B cell (primary cell): ENCODE results near the gene ADAM30. TPM values are rescaled to one million over a fixed set of nuclear protein-coding genes. Genes with fewer than 3 reads are reported as not detected.

Experiments used
- ATAC-seq: fragments of 200-7000 bp; cut with Tn5 transposase; one replicate; pipeline ENCODE4 v1.10.0; 2021; ENCODE audit warnings: low read depth, mild to moderate bottlenecking, moderate number of reproducible peaks, moderate library complexity
- CTCF ChIA-PET: fragments of 350-600 bp; sonication (Branson Sonifier 250); formaldehyde crosslinking; loops from one replicate; lab custom pipeline; 2021; ENCODE audit warnings: antibody characterized with exemption, inconsistent platforms; lab: Charles Lee
- POLR2A ChIA-PET: fragments of 350-600 bp; sonication (Branson Sonifier 250); formaldehyde crosslinking; loops from one replicate; lab custom pipeline; 2021; ENCODE audit warnings: antibody characterized with exemption; lab: Charles Lee
- DNase-seq: peaks from one replicate; pipeline ENCODE4 v3.0.0; 2013
- H2AFZ ChIP-seq: 2 replicates; pipeline ENCODE4 v1.6.1; 2012; ENCODE audit warnings: mild to moderate bottlenecking, low read depth, low read length; ENCODE audit not compliant: insufficient read depth, poor library complexity, severe bottlenecking
- H3K27ac ChIP-seq, 2 donors: 1 replicate in 1 of 2; 2 replicates in 1 of 2; pipeline ENCODE4 v1.5.1; 2012 to 2013; ENCODE audit warnings: low read length in 2 of 2, mild to moderate bottlenecking in 2 of 2, moderate library complexity in 1 of 2
- H3K27me3 ChIP-seq, 4 experiments: fragments of 200-600 bp in 1 of 4; sonication (generic) in 1 of 4; replicated peaks in 1 of 4; 1 replicate in 2 of 4; 2 replicates in 2 of 4; pipeline versions ENCODE4 v1.6.1 to v1.7.0; 2013 to 2016; ENCODE audit warnings: low read length in 3 of 4, mild to moderate bottlenecking in 2 of 4, mixed read lengths in 1 of 4, moderate library complexity in 1 of 4; ENCODE audit not compliant: insufficient read depth in 4 of 4, control insufficient read depth in 3 of 4; ENCODE audit errors: control extremely low read depth in 1 of 4
- H3K36me3 ChIP-seq, 2 experiments: replicated peaks in 1 of 2; 1 replicate in 1 of 2; 2 replicates in 1 of 2; pipeline versions ENCODE4 v1.6.1 to v1.7.1; 2013; ENCODE audit warnings: low read length in 1 of 2; ENCODE audit not compliant: insufficient read depth in 2 of 2, control insufficient read depth in 1 of 2; ENCODE audit errors: control extremely low read depth in 1 of 2, extremely low read depth in 1 of 2
- H3K4me1 ChIP-seq, 2 donors: fragments of 200-600 bp in 1 of 2; sonication (generic) in 1 of 2; 1 replicate in 1 of 2; 2 replicates in 1 of 2; pipeline versions ENCODE4 v1.5.1 to v1.6.1; 2013 to 2017; ENCODE audit warnings: low read length in 2 of 2; ENCODE audit not compliant: control insufficient read depth in 2 of 2, insufficient read depth in 2 of 2
- H3K4me2 ChIP-seq: replicated peaks from 2 replicates; pipeline ENCODE3; 2012; ENCODE audit warnings: mild to moderate bottlenecking, low read depth, low read length; ENCODE audit not compliant: poor library complexity, severe bottlenecking
- H3K4me3 ChIP-seq, 5 experiments: fragments of 200-600 bp in 1 of 5; sonication (generic) in 1 of 5; 1 replicate in 3 of 5; 2 replicates in 2 of 5; pipeline versions ENCODE4 v1.5.1 to v1.7.0; 2011 to 2016; ENCODE audit warnings: low read length in 4 of 5, mild to moderate bottlenecking in 4 of 5, low read depth in 2 of 5, control low read depth in 1 of 5, moderate library complexity in 1 of 5; ENCODE audit not compliant: insufficient read depth in 1 of 5; ENCODE audit errors: control extremely low read depth in 1 of 5, extremely low read depth in 1 of 5
- H3K79me2 ChIP-seq: fragments of 200-600 bp; sonication (generic); one replicate; pipeline ENCODE4 v1.6.0; 2016; ENCODE audit warnings: low read length; ENCODE audit not compliant: control insufficient read depth, insufficient read depth
- H3K9ac ChIP-seq: fragments of 200-600 bp; sonication (generic); 2 replicates; pipeline ENCODE4 v1.6.1; 2017; ENCODE audit warnings: mild to moderate bottlenecking, low read length, moderate library complexity
- H3K9me3 ChIP-seq, 3 donors: one replicate each; pipeline versions ENCODE4 v1.6.1 to v1.7.1; 2013; ENCODE audit warnings: low read length in 2 of 3; ENCODE audit not compliant: control insufficient read depth in 2 of 3, insufficient read depth in 1 of 3; ENCODE audit errors: control extremely low read depth in 1 of 3
- H4K20me1 ChIP-seq: 2 replicates; pipeline ENCODE4 v1.6.0; 2012; ENCODE audit warnings: mild to moderate bottlenecking, low read length; ENCODE audit not compliant: insufficient read depth, control insufficient read depth, poor library complexity, severe bottlenecking
- H3K27ac Mint-ChIP-seq: one replicate; pipeline ENCODE4 v1.8.0; 2021; ENCODE audit warnings: mixed read lengths
- H3K27me3 Mint-ChIP-seq: one replicate; pipeline ENCODE4 v1.8.0; 2021; ENCODE audit warnings: mixed read lengths
- H3K4me1 Mint-ChIP-seq: one replicate; pipeline ENCODE4 v1.8.0; 2021; ENCODE audit warnings: mixed read lengths
- H3K4me3 Mint-ChIP-seq: one replicate; pipeline ENCODE4 v1.8.0; 2021; ENCODE audit warnings: mixed read lengths
- H3K9me3 Mint-ChIP-seq: one replicate; pipeline ENCODE4 v1.8.0; 2022; ENCODE audit warnings: mixed read lengths; ENCODE audit not compliant: insufficient read depth
- EZH2 ChIP-seq: IDR thresholded peaks from 2 replicates; pipeline ENCODE4 v1.6.1; 2012; ENCODE audit warnings: borderline replicate concordance, low read depth, mild to moderate bottlenecking, moderate library complexity, low read length; ENCODE audit not compliant: insufficient read depth, poor library complexity, severe bottlenecking
- WGBS: methylation state at CpG from one replicate; pipeline ENCODE4 v1.1.5; 2013; ENCODE audit warnings: missing lambda C conversion rate; ENCODE audit not compliant: insufficient coverage; 5-methylcytosine and 5-hydroxymethylcytosine counted together
- intact Hi-C: fragments of 100-400 bp; cut with micrococcal nuclease; formaldehyde crosslinking; loops from one replicate; pipeline ENCODE4 v1.10.0; 2022
- polyA plus RNA-seq: library from polyadenylated mRNA; depleted of rRNA; stranded (reverse); fragments of >200 nt; gene quantifications from 2 replicates; pipeline ENCODE4 v1.2.3, GENCODE V29; 2012
- total RNA-seq, 2 donors: library from RNA; stranded (reverse); fragments of 120-200 nt in 1 of 2; gene quantifications; 1 replicate in 1 of 2; 2 replicates in 1 of 2; pipeline versions ENCODE4 v1.2.3 to v1.2.4, GENCODE V29; 2013 to 2022
- TF ChIP-seq, protein P1 (sequence below): fragments of 200-600 bp; IDR thresholded peaks from one replicate; pipeline ENCODE4 v1.8.0; 2022; ENCODE audit warnings: antibody characterized with exemption, mild to moderate bottlenecking

Gene ADAM30
- total and polyA plus RNA-seq, 2 donors (not counting 1 experiment from before 2014, with no cell fraction given): not detected

DNA sequence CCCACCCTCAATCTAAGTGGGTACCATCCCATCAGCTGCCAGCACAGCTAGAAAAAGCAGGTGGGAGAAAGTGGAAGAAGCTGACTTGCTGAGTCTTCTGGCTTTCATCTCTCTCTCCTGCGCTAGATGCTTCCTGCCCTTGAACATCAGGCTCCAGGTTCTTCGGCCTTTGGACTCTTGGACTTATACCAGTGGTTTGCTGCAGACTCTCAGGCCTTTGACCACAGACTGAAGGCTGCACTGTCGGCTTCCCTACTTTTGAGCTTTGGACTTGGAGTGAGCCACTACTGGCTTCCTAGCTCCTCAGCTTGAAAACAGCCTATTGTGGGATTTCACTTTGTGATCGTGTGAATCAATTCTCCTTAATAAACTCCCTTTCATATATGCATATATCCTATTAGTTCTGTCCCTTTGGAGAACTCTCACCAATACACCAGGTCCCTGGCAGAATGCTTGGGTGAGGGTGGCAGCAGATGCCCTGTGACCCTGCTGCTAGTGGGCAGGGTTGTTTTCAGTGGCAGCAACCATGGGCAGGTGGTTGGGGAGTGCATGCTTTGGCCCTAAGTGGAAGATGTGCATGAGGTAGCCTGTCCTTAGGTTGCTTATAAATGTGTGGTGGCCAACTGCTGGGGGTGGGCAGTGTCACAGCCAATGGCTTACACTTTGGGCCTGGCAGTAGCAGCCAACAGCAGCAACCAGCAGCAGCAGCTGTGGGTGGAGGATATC lies 10.8 kb upstream of the ADAM30 start:
- DNase-seq (no peak), ATAC-seq (no peak)
- H3K36me3 ChIP-seq: no peaks in the 10 kb centered on the region
- intact Hi-C loops: no loop called here
- H2AFZ ChIP-seq: no peak overlapping the region
- H3K4me2 ChIP-seq: no peak overlapping the region
- peaks cover 9% of the 10 kb centered on the region for H3K27me3 Mint-ChIP-seq
- no peaks in the 10 kb centered on the region for H4K20me1 ChIP-seq
- no peaks in the 10 kb centered on the region for H3K4me1 ChIP-seq
- WGBS: 94% methylated on average over 3 of the region's 4 CpGs
- no peaks in the 10 kb centered on the region for H3K4me1 Mint-ChIP-seq
- ChIA-PET CTCF (no interaction called here), POLR2A (no interaction called here)
- no peaks in the 10 kb centered on the region for H3K27me3 ChIP-seq
- no peak overlapping the region for H3K27ac Mint-ChIP-seq
- H3K4me3 Mint-ChIP-seq: no peak overlapping the region
- H3K9me3 Mint-ChIP-seq: peaks cover 7% of the 10 kb centered on the region
- no peak overlapping the region for H3K9ac ChIP-seq
- no peaks in the 10 kb centered on the region for H3K79me2 ChIP-seq
- H3K9me3 ChIP-seq: peaks cover 4 to 8% (median 6%) of the 10 kb centered on the region in 3 donors
- TF ChIP-seq, protein P1, sequence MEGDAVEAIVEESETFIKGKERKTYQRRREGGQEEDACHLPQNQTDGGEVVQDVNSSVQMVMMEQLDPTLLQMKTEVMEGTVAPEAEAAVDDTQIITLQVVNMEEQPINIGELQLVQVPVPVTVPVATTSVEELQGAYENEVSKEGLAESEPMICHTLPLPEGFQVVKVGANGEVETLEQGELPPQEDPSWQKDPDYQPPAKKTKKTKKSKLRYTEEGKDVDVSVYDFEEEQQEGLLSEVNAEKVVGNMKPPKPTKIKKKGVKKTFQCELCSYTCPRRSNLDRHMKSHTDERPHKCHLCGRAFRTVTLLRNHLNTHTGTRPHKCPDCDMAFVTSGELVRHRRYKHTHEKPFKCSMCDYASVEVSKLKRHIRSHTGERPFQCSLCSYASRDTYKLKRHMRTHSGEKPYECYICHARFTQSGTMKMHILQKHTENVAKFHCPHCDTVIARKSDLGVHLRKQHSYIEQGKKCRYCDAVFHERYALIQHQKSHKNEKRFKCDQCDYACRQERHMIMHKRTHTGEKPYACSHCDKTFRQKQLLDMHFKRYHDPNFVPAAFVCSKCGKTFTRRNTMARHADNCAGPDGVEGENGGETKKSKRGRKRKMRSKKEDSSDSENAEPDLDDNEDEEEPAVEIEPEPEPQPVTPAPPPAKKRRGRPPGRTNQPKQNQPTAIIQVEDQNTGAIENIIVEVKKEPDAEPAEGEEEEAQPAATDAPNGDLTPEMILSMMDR: no peak
- no peak for TF ChIP-seq EZH2
- H3K27ac ChIP-seq: no peak overlapping the region
- no peak overlapping the region for H3K4me3 ChIP-seq

GRCh38 chr1:119903443-119903835 lies 7.1 kb upstream of the ADAM30 start:
- Histone ChIP-seq H3K9me3 (peaks cover 4 to 8% (median 6%) of the 10 kb centered on the region in 3 donors), H3K27ac (no peak overlapping the region), H3K9ac (no peak overlapping the region), H2AFZ (no peak overlapping the region), H3K27me3 (peaks cover 0 to 2% (median 0%) of the 10 kb centered on the region in 4 experiments), H3K79me2 (no peaks in the 10 kb centered on the region), H3K4me2 (no peak overlapping the region), H3K4me1 (no peaks in the 10 kb centered on the region), H3K36me3 (no peaks in the 10 kb centered on the region), H3K4me3 (no peak overlapping the region), H4K20me1 (no peaks in the 10 kb centered on the region)
- Mint-ChIP-seq H3K4me1 (no peaks in the 10 kb centered on the region), H3K4me3 (no peak overlapping the region), H3K9me3 (peaks cover 7% of the 10 kb centered on the region), H3K27me3 (peaks cover 9% of the 10 kb centered on the region), H3K27ac (no peak overlapping the region)
- CTCF ChIA-PET: no interaction called here
- DNase-seq: no peak
- no peak for TF ChIP-seq EZH2
- TF ChIP-seq, protein P1: no peak
- intact Hi-C loops: no loop called here
- POLR2A ChIA-PET: no interaction called here
- no peak for ATAC-seq
